Neural crest cell (in vitro differentiated cells): ENCODE results near the gene MAP7D2. TPM values are rescaled to one million over a fixed set of nuclear protein-coding genes. Genes with fewer than 3 reads are reported as not detected.

Experiments
- DNase-seq: peaks from one replicate; pipeline ENCODE4 v3.0.0; 2021; ENCODE audit warnings: low read depth, mixed read lengths, low spot score
- H3K27ac Mint-ChIP-seq: one replicate; pipeline ENCODE4 v1.8.0; 2021; ENCODE audit warnings: mild to moderate bottlenecking, mixed read lengths; ENCODE audit not compliant: unreplicated experiment
- H3K27me3 Mint-ChIP-seq: 2 replicates; pipeline ENCODE4 v1.8.0; 2021; ENCODE audit warnings: low read depth, mild to moderate bottlenecking, mixed read lengths
- H3K36me3 Mint-ChIP-seq: 2 replicates; pipeline ENCODE4 v1.8.0; 2021; ENCODE audit warnings: low read depth, mild to moderate bottlenecking, mixed read lengths
- H3K4me1 Mint-ChIP-seq: 2 replicates; pipeline ENCODE4 v1.8.0; 2021; ENCODE audit warnings: mixed read lengths
- H3K4me3 Mint-ChIP-seq: one replicate; pipeline ENCODE4 v1.8.0; 2021; ENCODE audit warnings: mild to moderate bottlenecking, mixed read lengths
- H3K9me3 Mint-ChIP-seq: 2 replicates; pipeline ENCODE4 v1.8.0; 2021; ENCODE audit warnings: mixed read lengths
- total RNA-seq: library from RNA; stranded (reverse); gene quantifications from 2 replicates; pipeline ENCODE4 v1.2.1, GENCODE V29; 2021
- TF ChIP-seq, protein P1 (sequence below): fragments of 200-600 bp; sonication (generic); conservative IDR thresholded peaks from 2 replicates; pipeline ENCODE4 v1.5.0; 2021; ENCODE audit warnings: antibody characterized with exemption, mild to moderate bottlenecking

MAP7D2 gene
- total RNA-seq, 1 donor from 2014 or later, result 6.5 TPM

DNA sequence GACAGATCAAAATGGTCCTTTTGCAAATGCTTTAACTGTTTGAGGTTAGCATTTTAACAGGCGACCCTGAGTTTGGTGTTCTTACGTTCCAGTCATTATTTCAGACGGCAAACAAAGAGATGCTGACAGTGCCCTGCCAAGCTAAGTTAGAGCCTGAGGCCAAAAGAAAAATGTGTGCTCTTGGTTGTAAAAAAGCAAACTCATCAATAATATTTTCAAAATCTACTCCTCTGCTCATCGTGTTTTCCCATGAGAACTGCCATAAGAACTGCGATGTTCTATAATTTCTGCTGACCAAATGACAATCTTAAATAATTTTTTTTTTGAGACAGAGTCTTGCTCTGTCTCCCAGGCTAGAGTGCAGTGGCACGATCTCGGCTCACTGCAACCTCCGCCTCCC, 63.2 kb downstream of the MAP7D2 start:
- TF ChIP-seq, protein P1, sequence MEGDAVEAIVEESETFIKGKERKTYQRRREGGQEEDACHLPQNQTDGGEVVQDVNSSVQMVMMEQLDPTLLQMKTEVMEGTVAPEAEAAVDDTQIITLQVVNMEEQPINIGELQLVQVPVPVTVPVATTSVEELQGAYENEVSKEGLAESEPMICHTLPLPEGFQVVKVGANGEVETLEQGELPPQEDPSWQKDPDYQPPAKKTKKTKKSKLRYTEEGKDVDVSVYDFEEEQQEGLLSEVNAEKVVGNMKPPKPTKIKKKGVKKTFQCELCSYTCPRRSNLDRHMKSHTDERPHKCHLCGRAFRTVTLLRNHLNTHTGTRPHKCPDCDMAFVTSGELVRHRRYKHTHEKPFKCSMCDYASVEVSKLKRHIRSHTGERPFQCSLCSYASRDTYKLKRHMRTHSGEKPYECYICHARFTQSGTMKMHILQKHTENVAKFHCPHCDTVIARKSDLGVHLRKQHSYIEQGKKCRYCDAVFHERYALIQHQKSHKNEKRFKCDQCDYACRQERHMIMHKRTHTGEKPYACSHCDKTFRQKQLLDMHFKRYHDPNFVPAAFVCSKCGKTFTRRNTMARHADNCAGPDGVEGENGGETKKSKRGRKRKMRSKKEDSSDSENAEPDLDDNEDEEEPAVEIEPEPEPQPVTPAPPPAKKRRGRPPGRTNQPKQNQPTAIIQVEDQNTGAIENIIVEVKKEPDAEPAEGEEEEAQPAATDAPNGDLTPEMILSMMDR, result no peak
- no peak overlapping the region for H3K4me3 Mint-ChIP-seq

DNA sequence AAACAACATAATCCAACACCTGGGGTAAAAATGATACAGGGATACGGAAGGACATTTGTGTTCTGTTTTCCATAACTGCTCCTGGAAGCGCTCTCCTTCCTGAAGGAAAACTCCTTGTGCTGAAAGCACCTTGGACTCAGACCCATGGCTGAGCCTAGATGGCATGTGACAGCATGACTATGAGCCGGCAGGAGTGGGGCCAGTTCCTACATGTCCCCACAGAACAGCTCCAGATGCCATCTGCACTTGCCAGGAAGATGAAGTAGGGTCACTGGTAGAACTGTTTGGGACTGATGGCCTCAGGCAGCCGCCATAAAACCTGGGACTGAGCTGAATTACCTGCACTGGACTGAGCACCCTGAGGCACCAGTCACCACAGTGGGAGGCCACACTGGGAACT, 69.8 kb downstream of the MAP7D2 start:
- TF ChIP-seq, protein P1, result no peak
- Mint-ChIP-seq H3K9me3 (peaks cover 6% of the 10 kb centered on the region), H3K4me1 (no peaks in the 10 kb centered on the region), H3K27me3 (no peaks in the 10 kb centered on the region), H3K4me3 (no peak overlapping the region), H3K36me3 (no peaks in the 10 kb centered on the region), H3K27ac (no peak overlapping the region)
- no peak for DNase-seq

More for the DNA sequence above, 63.2 kb downstream of the MAP7D2 start:
- H3K4me1 Mint-ChIP-seq, result no peaks in the 10 kb centered on the region
- no peak overlapping the region for H3K27ac Mint-ChIP-seq
- peaks cover 4% of the 10 kb centered on the region for H3K36me3 Mint-ChIP-seq
- no peak for DNase-seq
- H3K9me3 Mint-ChIP-seq, result no peaks in the 10 kb centered on the region
- H3K27me3 Mint-ChIP-seq, result no peaks in the 10 kb centered on the region

DNA sequence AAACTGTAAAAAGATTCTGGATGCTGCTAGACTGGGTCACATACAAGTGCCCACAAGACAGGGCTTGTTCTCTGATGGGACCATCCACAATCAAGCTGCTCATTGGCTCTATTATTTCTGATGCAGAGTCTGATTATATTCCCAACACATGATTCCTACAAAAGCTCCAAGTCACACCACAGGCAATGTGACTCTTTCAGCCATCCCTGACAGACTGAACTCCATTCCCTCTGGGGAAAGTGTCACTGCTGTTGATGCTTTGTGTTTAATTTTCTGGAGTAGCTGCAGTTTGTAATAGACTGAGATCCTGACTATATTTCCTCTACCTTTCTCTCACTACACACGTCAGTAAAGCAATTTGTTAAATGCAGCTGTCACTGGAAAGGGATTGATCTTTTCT, 70.5 kb downstream of the MAP7D2 start:
- Mint-ChIP-seq H3K4me3 (no peak overlapping the region), H3K9me3 (peaks cover 6% of the 10 kb centered on the region), H3K36me3 (no peaks in the 10 kb centered on the region), H3K4me1 (no peaks in the 10 kb centered on the region), H3K27ac (no peak overlapping the region), H3K27me3 (no peaks in the 10 kb centered on the region)
- DNase-seq, result no peak
- TF ChIP-seq, protein P1, result no peak

DNA sequence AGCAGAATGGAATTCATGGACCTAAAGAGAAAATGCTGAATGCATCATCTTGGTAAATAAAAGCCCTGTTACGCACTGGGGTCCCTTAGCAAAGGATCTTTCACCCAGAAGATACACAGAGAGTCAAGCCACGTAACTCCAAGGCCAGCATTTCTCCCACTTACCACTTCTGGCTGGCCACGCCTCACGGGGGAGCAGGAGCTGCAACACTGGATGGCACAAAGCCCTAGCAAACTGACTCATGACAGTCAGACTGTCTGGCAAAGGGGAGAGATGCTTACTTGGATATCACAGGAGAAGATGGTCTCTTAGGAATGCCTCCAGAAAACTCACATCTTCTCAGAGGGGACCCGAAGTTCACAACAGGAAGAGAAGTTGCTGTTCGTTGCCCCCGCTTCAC, 74.5 kb downstream of the MAP7D2 start:
- TF ChIP-seq, protein P1, result no peak
- no peak overlapping the region for H3K4me3 Mint-ChIP-seq
- no peaks in the 10 kb centered on the region for H3K27me3 Mint-ChIP-seq
- no peak for DNase-seq
- H3K27ac Mint-ChIP-seq, result peak overlapping the region; percentile 35
- peaks cover 9% of the 10 kb centered on the region for H3K9me3 Mint-ChIP-seq
- H3K36me3 Mint-ChIP-seq, result peaks cover 3% of the 10 kb centered on the region
- no peaks in the 10 kb centered on the region for H3K4me1 Mint-ChIP-seq

DNA sequence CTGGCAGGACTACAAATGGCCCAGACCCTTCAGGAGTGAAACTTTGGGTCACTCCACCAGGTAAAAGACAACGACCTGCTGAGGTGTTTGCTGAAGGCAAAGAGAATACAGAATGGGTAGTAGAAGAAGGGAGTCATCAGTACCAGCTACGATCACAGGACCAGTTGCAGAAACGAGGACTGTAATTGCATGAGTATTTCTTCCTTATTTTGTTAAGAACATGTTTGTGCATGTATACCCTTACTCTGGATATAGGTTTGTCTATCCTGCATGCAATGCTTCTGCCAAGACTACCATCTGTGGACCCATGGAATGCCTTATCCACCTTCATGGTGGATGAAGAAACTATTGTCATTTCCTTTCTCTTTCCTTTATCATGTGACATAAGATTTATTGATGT, 77.7 kb downstream of the MAP7D2 start:
- Mint-ChIP-seq H3K36me3 (peaks cover 3% of the 10 kb centered on the region), H3K9me3 (peaks cover 7% of the 10 kb centered on the region), H3K4me1 (no peaks in the 10 kb centered on the region), H3K27me3 (no peaks in the 10 kb centered on the region), H3K4me3 (no peak overlapping the region), H3K27ac (no peak overlapping the region)
- TF ChIP-seq, protein P1, result no peak
- DNase-seq, result no peak

DNA sequence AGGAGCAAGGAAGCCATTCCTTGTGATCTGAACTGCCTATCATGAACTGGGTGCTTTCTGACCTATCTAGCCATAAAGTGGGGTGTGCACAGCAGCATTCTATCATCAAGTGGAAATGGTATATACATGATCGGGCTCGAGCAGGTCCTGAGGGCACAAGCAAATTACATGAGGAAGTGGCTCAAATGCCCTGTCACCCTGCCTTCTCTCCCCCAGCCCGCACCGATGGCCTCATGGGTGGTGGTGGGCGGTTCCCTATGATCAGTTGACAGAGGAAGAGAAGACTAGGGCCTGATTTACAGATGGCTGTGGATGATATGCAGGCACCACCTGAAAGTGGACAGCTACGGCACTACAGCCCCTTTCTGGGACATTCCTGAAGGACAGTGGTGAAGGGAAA, 79.5 kb downstream of the MAP7D2 start:
- no peaks in the 10 kb centered on the region for H3K27me3 Mint-ChIP-seq
- DNase-seq, result no peak
- H3K4me3 Mint-ChIP-seq, result no peak overlapping the region
- H3K27ac Mint-ChIP-seq, result no peak overlapping the region
- TF ChIP-seq, protein P1, result no peak
- peaks cover 3% of the 10 kb centered on the region for H3K36me3 Mint-ChIP-seq
- H3K4me1 Mint-ChIP-seq, result no peaks in the 10 kb centered on the region
- peaks cover 7% of the 10 kb centered on the region for H3K9me3 Mint-ChIP-seq
